ENCODE results near the gene RNPS1. TPM values are rescaled to one million over a fixed set of nuclear protein-coding genes. Genes with fewer than 3 reads are reported as not detected.

Gene RNPS1
- total RNA-seq, 1 donor from 2014 or later, result 73.0 TPM

Small RNA genes within 50 kb of the gene (small RNA-seq; reads per million reads assigned to genes)
- not detected for gene MIR3677 (ENCODE audit: low replicate concordance)
- gene MIR4717 (ENCODE audit: low replicate concordance), result not detected

Other genes with a start within 250 kb of the RNPS1 start
- gene NPW, start 248.3 kb downstream of the RNPS1 start, total RNA-seq, result 0.25 TPM
- gene NHERF2, start 241.2 kb downstream of the RNPS1 start, total RNA-seq, result 12.3 TPM
- gene NTHL1, start 220.3 kb downstream of the RNPS1 start, total RNA-seq, result 19.4 TPM
- 51.1 TPM for gene TSC2, start 220.1 kb downstream of the RNPS1 start, total RNA-seq
- gene PKD1, start 132.2 kb downstream of the RNPS1 start, total RNA-seq, result 77.7 TPM
- 4.4 TPM for gene RAB26, start 119.5 kb downstream of the RNPS1 start, total RNA-seq
- gene TRAF7, start 112.3 kb downstream of the RNPS1 start, total RNA-seq, result 29.7 TPM
- gene CASKIN1, start 71.5 kb downstream of the RNPS1 start, total RNA-seq, result 20.9 TPM
- 12.8 TPM for gene MLST8, start 62.7 kb downstream of the RNPS1 start, total RNA-seq
- gene BRICD5, start 57.3 kb downstream of the RNPS1 start, total RNA-seq, result 3.2 TPM
- 10.6 TPM for gene PGP, start 53.3 kb downstream of the RNPS1 start, total RNA-seq
- gene E4F1, start 44.5 kb downstream of the RNPS1 start, total RNA-seq, result 18.9 TPM
- 1.5 TPM for gene DNASE1L2, start 31.7 kb downstream of the RNPS1 start, total RNA-seq
- 17.5 TPM for gene ECI1, start 16.5 kb downstream of the RNPS1 start, total RNA-seq
- 47.2 TPM for gene ABCA3, start 72.6 kb upstream of the RNPS1 start, total RNA-seq
- 6.6 TPM for gene CCNF, start 161.3 kb upstream of the RNPS1 start, total RNA-seq
- 3.9 TPM for gene TEDC2, start 192.0 kb upstream of the RNPS1 start, total RNA-seq
- 3.2 TPM for gene NTN3, start 203.2 kb upstream of the RNPS1 start, total RNA-seq
- 22.1 TPM for gene TBC1D24, start 207.0 kb upstream of the RNPS1 start, total RNA-seq
- 14.8 TPM for gene ATP6V0C, start 245.8 kb upstream of the RNPS1 start, total RNA-seq

All from temporal lobe (tissue), 2 donors.